Prostate gland (tissue), 2 donors: ENCODE results near the gene TADA2A.

Source experiments
- POLR2AphosphoS5 ChIP-seq: sonication (generic); formaldehyde crosslinking; IDR thresholded peaks from one replicate; pipeline ENCODE4 v1.6.1; 2017; ENCODE audit warnings: antibody characterized with exemption
- TF ChIP-seq, protein P1 (sequence below), 4 experiments: fragments of 200-600 bp in 2 of 4; fragments of 450-650 bp in 2 of 4; sonication (generic) in 2 of 4; IDR thresholded peaks; 1 replicate in 3 of 4; 2 replicates in 1 of 4; pipeline ENCODE4 v1.5.1; 2016 to 2019; ENCODE audit warnings: antibody characterized with exemption in 4 of 4, mild to moderate bottlenecking in 2 of 4, moderate library complexity in 2 of 4

DNA sequence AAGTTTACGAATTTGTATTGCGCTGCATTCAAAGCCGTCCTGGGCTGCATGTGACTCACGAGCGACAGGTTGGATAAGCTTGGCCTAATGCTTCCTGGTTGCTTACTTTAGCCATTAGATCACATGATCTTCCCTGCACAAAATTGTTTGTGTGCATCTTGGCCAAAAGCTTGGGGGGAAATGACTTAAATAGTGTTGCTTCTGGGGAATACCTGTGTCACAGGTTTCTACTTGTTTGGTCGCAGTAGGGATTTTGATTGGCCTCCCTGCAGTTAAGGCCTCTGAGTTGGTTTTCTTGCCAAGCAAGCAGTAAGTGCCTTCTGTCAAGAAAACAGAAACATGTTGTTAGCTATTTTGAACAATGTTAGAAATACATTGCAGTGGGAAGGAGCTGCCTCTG is 43.4 kb downstream of the TADA2A start:
- peak; percentile 95 for TF ChIP-seq POLR2AphosphoS5
- TF ChIP-seq, protein P1, sequence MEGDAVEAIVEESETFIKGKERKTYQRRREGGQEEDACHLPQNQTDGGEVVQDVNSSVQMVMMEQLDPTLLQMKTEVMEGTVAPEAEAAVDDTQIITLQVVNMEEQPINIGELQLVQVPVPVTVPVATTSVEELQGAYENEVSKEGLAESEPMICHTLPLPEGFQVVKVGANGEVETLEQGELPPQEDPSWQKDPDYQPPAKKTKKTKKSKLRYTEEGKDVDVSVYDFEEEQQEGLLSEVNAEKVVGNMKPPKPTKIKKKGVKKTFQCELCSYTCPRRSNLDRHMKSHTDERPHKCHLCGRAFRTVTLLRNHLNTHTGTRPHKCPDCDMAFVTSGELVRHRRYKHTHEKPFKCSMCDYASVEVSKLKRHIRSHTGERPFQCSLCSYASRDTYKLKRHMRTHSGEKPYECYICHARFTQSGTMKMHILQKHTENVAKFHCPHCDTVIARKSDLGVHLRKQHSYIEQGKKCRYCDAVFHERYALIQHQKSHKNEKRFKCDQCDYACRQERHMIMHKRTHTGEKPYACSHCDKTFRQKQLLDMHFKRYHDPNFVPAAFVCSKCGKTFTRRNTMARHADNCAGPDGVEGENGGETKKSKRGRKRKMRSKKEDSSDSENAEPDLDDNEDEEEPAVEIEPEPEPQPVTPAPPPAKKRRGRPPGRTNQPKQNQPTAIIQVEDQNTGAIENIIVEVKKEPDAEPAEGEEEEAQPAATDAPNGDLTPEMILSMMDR (IDR thresholded peaks at IDR 0.05), result no peak
